Ectodermal cell (in vitro differentiated cells): Measurements from ENCODE around the gene USP10.

Experiments
- H3K27ac ChIP-seq: 2 replicates; pipeline ENCODE4 v1.7.0; 2013; ENCODE audit warnings: mild to moderate bottlenecking, low read depth, low read length; ENCODE audit not compliant: insufficient read depth, poor library complexity, severe bottlenecking
- H3K27me3 ChIP-seq: 2 replicates; pipeline ENCODE4 v1.7.0; 2013; ENCODE audit warnings: mild to moderate bottlenecking, low read length; ENCODE audit not compliant: insufficient read depth, control insufficient read depth, poor library complexity, severe bottlenecking
- H3K36me3 ChIP-seq: one replicate; pipeline ENCODE4 v1.7.0; 2013; ENCODE audit warnings: low read length; ENCODE audit not compliant: control insufficient read depth, insufficient read depth
- H3K4me1 ChIP-seq: one replicate; pipeline ENCODE4 v1.7.0; 2013; ENCODE audit warnings: low read length; ENCODE audit not compliant: control insufficient read depth, insufficient read depth
- H3K4me3 ChIP-seq: 2 replicates; pipeline ENCODE4 v1.7.0; 2013; ENCODE audit warnings: low read depth, low read length, control low read depth; ENCODE audit not compliant: insufficient read depth
- H3K9me3 ChIP-seq: 2 replicates; pipeline ENCODE4 v1.7.0; 2013; ENCODE audit warnings: mild to moderate bottlenecking, low read length, moderate library complexity; ENCODE audit not compliant: control insufficient read depth
- WGBS, 2 experiments: methylation state at CpG; one replicate each; pipeline ENCODE4 v1.1.7; 2013; ENCODE audit warnings: missing lambda C conversion rate in 2 of 2; 5-methylcytosine and 5-hydroxymethylcytosine counted together

Gene USP10

GRCh38 chr16:84819644-84820304 lies 120.0 kb downstream of the USP10 start, which contains the start of gene CRISPLD2:
TSS of gene CRISPLD2 (plus strand) at chr16:84819985. CDS start at chr16:84838496, 18,511 bp downstream.
- Histone ChIP-seq H3K36me3 (no peaks in the 10 kb centered on the region), H3K4me3 (peak within 1 kb of the TSS; percentile 33), H3K27me3 (peaks cover 49% of the 10 kb centered on the region), H3K4me1 (no peaks in the 10 kb centered on the region), H3K9me3 (no peaks in the 10 kb centered on the region), H3K27ac (no peak within 1 kb of the TSS)
- WGBS, 2 experiments, result 4% methylated on average over 53 of the region's 53 CpGs

- Histone ChIP-seq H3K27me3 (peaks cover 49% of the 10 kb centered on the region), H3K36me3 (no peaks in the 10 kb centered on the region), H3K4me3 (peak overlapping the region; percentile 33), H3K27ac (no peak overlapping the region), H3K4me1 (no peaks in the 10 kb centered on the region), H3K9me3 (no peaks in the 10 kb centered on the region)
- WGBS, 2 experiments, result 66 to 69% methylated on average over 8 of the region's 8 CpGs
These were observed 120.5 kb downstream of the USP10 start for GRCh38 chr16:84820305-84820684.

- H3K4me1 ChIP-seq, result no peaks in the 10 kb centered on the region
- no peak overlapping the region for H3K27ac ChIP-seq
- 85% methylated on average over 12 of the region's 12 CpGs for WGBS, 2 experiments
- no peaks in the 10 kb centered on the region for H3K36me3 ChIP-seq
- H3K9me3 ChIP-seq, result no peaks in the 10 kb centered on the region
- no peak overlapping the region for H3K4me3 ChIP-seq
- peaks cover 49% of the 10 kb centered on the region for H3K27me3 ChIP-seq
These were observed 121.0 kb downstream of the USP10 start for GRCh38 chr16:84820771-84821170.

DNA sequence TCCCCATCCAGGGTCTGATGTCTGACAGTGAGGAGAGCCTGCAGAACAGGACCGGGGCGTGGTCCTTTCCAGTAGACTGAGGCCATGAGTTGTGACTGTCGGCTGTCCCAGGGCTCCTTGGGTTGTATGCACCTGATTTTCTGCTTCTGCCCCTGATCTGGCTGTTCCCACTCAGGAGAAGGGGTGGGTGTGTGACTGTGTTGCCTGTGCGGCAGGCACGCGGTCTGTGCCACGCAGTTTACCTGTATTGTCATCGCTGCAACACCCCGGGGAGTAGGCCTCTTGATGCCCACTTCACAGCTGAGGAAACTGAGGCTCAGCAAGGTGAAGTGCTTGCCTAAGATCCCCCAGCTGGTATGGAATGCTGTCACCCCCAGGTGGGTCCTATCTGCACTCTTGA lies 121.4 kb downstream of the USP10 start:
- WGBS, 2 experiments, result 96% methylated on average over 9 of the region's 9 CpGs
- no peaks in the 10 kb centered on the region for H3K36me3 ChIP-seq
- no peaks in the 10 kb centered on the region for H3K4me1 ChIP-seq
- no peak overlapping the region for H3K4me3 ChIP-seq
- peaks cover 49% of the 10 kb centered on the region for H3K27me3 ChIP-seq
- no peaks in the 10 kb centered on the region for H3K9me3 ChIP-seq
- H3K27ac ChIP-seq, result no peak overlapping the region

DNA sequence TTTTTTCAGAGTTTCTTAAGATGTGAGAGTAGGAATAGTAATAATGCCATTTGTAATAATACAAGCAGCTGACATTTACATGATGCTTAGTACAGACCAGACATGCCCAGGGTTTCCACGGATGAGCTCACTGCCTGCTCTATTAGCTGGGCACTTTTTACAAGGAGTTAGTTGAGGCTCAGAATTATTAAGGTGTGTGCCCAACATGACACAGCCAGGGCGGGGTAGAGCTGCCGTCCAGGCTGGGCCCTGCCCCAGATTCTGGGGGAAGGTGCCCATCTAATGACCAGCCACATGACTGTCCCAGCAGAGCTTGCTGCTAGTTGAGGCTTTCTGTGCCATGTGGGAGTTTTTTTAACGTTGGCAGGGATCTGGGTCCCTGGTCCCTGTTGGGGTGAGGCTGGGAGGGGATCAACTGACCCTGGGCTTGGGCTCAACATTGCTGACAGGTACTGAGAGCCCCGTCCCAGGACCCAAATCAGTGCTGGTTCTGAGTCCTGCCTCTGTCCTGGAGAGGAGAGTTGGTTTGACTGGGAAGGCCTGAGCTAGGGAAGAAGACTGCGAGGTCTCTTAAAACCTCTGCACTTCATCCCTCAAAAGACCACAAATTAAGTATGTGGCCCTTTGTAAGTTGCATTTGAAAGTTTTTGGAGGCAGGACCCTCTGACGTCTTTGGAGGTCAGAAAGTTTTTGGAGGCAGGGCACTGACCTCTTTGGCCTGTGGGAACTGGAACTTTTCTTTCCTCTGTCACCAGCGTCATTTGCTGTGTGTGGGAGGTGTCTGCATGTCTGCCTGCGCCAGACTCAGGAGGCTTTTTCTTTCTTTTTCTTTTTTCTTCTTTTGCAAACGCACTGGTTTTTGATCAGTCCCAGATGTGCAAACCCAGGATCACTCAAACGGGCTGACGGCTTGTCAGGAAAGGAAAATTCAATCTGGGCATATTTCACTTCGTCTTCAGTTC lies 122.2 kb downstream of the USP10 start:
- 84% methylated on average over 13 of the region's 13 CpGs for WGBS, 2 experiments
- Histone ChIP-seq H3K4me1 (peaks cover 4% of the 10 kb centered on the region), H3K4me3 (no peak overlapping the region), H3K27me3 (peaks cover 49% of the 10 kb centered on the region), H3K36me3 (no peaks in the 10 kb centered on the region), H3K27ac (no peak overlapping the region), H3K9me3 (no peaks in the 10 kb centered on the region)

GRCh38 chr16:84822990-84823389 lies 123.2 kb downstream of the USP10 start:
- Histone ChIP-seq H3K36me3 (no peaks in the 10 kb centered on the region), H3K27ac (no peak overlapping the region), H3K9me3 (no peaks in the 10 kb centered on the region), H3K4me1 (peaks cover 4% of the 10 kb centered on the region), H3K27me3 (peaks cover 46% of the 10 kb centered on the region), H3K4me3 (no peak overlapping the region)
- 92 to 93% methylated on average over 6 of the region's 6 CpGs for WGBS, 2 experiments

DNA sequence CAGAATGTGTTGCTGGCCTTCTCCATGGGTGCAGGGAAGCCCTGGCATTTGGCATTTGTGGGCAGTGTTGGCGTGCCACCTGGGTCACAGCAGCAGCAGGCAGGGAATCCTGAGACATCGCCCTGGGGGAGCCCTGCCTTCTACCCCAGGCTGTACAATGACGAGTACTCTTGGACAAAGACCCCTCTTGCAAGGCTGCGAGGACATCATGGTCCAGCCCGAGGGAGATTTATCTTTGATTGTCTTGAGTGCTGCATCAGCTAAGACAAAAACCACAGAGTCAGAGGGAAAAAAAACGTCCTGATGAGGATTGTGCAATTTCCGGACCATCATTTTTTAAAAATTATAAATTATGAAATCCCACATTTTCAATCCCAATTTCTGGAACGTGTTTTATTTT lies 123.7 kb downstream of the USP10 start:
- Histone ChIP-seq H3K4me3 (no peak overlapping the region), H3K9me3 (no peaks in the 10 kb centered on the region), H3K36me3 (no peaks in the 10 kb centered on the region), H3K27me3 (peaks cover 41% of the 10 kb centered on the region), H3K4me1 (peaks cover 4% of the 10 kb centered on the region), H3K27ac (no peak overlapping the region)
- 87 to 88% methylated on average over 8 of the region's 8 CpGs for WGBS, 2 experiments

DNA sequence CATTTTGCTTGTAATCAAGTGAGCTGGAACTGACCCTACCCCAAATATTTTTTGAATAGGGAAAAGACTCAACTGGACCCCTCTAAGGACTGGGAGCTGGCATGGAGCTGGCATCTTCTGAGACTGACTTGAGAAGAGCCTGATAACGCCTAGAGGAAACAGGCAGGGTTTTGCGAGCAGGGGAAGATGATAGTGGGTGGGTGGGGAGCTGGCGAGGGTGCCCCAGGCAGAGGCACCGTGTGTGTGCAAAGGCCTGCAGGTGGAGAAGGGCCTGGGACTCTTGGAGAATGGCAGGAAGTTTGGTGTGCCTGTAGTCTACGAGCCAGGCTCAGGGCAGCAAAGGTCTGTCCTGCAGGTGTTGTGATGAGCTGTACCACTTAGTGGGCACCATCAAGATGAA lies 124.1 kb downstream of the USP10 start:
- Histone ChIP-seq H3K9me3 (no peaks in the 10 kb centered on the region), H3K4me3 (no peak overlapping the region), H3K4me1 (peaks cover 4% of the 10 kb centered on the region), H3K27me3 (peaks cover 37% of the 10 kb centered on the region), H3K36me3 (no peaks in the 10 kb centered on the region), H3K27ac (no peak overlapping the region)
- 82% methylated on average over 5 of the region's 5 CpGs for WGBS, 2 experiments

DNA sequence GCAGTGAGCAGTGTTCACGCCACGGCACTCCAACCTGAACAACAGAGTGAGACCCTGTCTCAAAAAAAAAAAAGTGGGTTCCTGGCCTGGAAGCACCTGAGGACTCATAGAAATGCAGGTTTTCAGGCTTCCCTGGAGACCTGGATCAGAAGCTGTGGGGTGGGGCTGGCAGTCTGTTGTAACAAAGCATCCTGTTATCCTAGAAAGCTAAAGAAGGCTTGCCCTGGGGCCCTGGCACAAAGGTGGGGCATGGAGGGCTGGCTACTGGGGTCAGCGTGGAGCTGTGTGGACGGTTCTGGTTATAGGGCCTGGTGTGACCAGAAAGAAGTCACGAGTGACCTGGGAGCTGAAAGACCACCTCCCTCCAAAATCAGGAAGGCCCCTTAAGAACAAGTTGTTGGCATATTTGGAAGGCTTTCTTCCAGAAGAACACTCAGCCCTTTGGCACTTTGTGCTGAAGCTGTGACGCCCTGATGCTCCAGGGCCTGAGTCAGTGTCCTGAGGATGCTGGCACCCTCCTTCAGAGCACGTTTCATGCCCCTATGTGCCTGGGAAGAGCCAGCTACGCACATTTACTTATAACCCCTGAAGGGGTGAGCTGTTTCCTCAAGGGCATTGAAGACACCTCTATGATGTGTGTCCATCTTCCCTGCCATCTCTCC lies 126.2 kb downstream of the USP10 start:
- peaks cover 16% of the 10 kb centered on the region for H3K27me3 ChIP-seq
- peaks cover 4% of the 10 kb centered on the region for H3K4me1 ChIP-seq
- H3K9me3 ChIP-seq, result no peaks in the 10 kb centered on the region
- no peaks in the 10 kb centered on the region for H3K36me3 ChIP-seq
- no peak overlapping the region for H3K4me3 ChIP-seq
- 93% methylated on average over 8 of the region's 8 CpGs for WGBS, 2 experiments
- H3K27ac ChIP-seq, result no peak overlapping the region

DNA sequence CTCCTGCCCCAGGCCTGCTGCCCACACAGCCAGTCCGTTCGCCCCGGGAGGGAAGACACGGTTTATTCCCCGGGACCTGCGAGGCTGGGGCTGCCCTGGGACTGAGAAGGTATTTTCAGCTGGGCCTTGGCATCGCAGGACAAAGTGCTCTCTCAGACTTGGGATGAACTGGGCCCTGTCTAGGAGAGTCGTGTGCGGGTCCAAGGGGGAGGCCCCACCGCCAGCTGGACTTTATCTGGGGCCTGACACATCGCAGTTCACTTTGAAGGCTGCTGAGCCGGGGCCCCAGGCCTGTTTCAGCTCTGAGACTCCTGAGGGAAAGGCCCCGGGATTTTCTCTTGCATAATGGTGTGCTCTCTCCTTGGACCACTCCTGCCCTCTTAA lies 126.8 kb downstream of the USP10 start:
- no peak overlapping the region for H3K27ac ChIP-seq
- H3K4me1 ChIP-seq, result peaks cover 4% of the 10 kb centered on the region
- 87 to 90% methylated on average over 13 of the region's 13 CpGs for WGBS, 2 experiments

More for the DNA sequence above, 126.8 kb downstream of the USP10 start:
- H3K9me3 ChIP-seq, result no peaks in the 10 kb centered on the region
- peaks cover 11% of the 10 kb centered on the region for H3K27me3 ChIP-seq
- no peaks in the 10 kb centered on the region for H3K36me3 ChIP-seq
- no peak overlapping the region for H3K4me3 ChIP-seq
